HG02759 (cell line): ENCODE measurements around the gene MSH2.

ENCODE experiments used
- ATAC-seq: cut with Tn5 transposase; IDR thresholded peaks from one replicate; pipeline ENCODE4 v1.9.1; 2021; ENCODE audit warnings: mild to moderate bottlenecking, moderate library complexity; ENCODE audit not compliant: unreplicated experiment

MSH2 gene

GRCh38 chr2:47504174-47504810, 101.3 kb downstream of the MSH2 start:
- peak; percentile 26 for ATAC-seq

DNA sequence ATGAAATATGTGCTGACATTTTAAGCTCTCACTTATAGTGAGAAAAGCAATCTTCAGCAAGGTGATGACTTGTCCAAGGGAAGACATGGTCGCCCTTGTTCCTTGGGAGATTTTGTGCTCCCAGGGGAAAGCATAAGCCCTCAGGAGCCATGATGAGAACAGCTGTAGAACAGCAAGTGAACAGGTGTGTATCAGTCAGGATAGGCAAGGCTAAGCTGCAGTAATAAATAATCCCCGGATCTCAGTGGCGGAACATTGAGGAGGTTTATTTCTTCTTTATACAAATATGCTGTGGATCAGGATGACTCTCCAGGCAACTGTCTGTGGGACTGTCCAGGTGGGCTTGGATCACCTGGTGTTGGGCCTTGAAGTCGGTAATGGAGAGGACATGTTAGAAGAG, 103.1 kb downstream of the MSH2 start:
- no peak for ATAC-seq

GRCh38 chr2:47506436-47506835, 103.5 kb downstream of the MSH2 start:
- no peak for ATAC-seq

- ATAC-seq, result no peak
These were observed 105.1 kb downstream of the MSH2 start for GRCh38 chr2:47508080-47508479.

- no peak for ATAC-seq
These were observed 105.7 kb downstream of the MSH2 start for GRCh38 chr2:47508641-47509040.

DNA sequence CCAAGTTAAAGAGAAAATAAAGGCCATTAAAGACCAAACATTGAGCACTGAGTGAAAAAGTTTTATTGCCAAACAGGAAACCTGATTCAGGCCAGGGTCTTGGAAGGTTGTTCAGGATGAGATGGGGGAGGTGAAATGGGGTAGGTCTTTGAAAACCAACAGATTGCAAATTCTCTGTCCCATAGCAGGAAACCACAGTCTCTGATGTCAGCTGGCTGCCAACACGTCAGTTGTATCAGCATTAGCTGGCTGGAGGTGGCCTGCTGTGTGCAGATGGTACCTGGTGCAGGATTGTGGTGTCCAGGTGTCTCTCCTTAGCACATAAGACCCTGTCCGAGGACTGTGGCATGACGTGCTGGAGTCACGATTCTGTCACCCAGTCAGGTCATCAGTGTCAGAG, 106.3 kb downstream of the MSH2 start:
- no peak for ATAC-seq

DNA sequence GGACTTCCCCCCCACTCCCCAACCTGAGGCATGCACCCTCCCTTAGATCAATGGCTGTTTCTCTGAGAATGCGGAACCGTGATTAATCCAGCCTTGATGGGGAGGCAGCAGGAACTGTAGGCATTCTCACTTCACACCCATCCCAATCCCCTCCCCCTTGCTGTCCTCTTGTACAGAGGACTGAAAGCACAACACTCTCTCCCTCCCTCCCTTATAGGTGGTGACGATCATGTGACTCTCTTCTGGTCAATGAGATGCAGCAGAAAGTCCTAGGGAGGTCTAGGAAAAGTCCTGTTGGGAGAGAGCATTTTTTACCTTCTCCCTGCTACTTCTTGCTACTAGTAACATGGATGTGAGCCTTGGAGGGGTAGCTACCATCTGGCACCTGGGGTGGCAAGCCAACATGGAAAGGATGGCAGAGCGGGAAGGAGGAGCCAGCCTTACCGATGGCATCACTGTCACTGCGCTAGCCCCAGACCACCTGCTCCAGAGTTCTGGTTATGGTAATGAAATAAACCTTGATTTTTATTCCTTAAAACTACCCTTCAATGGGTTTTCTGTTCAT, 106.9 kb downstream of the MSH2 start:
- ATAC-seq, result no peak

- ATAC-seq, result no peak
These were observed 107.8 kb downstream of the MSH2 start for GRCh38 chr2:47510745-47511144.

DNA sequence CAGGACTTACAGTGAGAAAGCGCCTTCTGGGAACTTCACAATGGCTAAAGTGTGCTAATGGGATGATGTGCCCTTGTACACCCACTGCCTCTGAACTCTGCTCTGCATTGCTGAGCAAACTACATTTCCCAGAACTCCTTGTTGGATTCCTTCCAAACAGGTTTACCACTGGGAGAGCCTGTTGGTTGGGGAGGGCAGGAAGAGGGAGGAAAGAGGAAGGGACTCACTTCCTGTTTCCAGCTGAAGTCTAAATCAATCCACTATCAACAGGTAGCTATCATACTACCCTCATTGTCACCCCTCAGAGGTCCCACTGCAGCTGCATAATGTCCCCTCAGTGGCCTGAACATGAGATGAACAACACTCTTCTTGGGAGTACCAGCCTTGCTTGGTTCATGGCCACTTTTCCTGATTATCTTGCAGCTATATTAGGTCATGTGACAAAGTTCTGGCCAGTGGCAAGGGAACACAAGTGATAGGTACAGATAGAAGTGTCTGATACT, 109.7 kb downstream of the MSH2 start:
- no peak for ATAC-seq

DNA sequence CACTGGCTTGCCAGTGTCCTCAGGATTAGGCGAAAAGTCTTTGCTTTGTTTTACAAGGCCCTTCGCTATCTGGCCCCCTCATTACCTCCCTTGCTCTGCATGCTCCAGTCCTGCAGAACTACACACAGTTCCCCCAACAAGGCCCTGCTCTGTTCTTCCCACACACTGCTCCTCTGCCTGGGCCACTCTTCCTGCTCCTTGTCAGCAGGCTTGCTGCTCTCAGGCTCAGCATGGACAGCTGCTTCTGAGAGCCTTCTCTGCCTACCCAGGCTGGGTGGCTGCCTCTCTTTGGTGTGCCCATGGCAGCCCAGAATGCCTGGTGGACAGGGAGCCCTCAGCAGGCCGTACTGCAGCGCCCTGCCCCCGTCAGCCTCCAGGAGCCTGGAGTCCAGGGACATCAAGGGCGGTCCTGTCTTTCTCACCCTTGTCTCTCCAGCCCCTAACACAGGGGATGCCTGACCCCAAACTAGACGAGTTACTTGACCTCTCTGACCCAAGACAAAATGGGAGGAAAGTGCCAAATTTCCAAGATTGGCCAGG, 111.1 kb downstream of the MSH2 start:
- no peak for ATAC-seq

DNA sequence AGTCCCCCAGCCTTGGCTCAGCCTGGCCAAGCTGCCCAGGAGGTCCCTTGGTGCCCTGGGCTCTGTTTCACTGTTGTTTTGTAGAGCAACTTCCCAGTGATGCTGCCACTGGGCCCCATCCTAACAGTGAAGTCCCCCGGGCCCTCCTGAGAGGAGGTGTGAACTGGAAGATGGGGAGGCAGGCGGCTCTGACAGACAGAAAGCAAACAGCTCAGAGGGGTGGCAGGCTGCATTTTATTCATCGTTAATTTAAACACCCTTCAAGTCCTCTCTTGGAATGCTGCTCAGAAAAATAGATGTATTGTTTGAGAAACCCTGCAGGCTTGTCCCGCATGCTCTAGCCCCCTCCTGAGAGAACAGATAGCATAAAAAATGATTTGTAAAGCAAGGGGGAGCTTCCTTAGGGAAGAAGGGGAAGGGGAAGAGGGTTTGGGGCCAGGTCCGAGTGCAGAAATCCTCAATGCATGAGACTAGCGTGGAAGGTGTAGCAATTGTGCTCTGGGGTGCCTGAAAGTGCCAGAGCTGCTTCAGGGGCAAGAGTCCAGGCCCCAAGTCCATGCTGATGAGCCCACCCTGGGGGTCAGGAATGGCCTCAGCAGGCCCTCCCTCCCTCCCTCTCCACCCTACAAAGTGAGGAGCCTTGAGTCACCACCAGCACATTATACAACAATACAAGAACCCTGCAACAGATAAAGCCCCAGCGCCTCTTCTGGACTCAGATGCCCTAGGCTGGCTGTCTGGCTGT, 113.6 kb downstream of the MSH2 start:
- no peak for ATAC-seq

DNA sequence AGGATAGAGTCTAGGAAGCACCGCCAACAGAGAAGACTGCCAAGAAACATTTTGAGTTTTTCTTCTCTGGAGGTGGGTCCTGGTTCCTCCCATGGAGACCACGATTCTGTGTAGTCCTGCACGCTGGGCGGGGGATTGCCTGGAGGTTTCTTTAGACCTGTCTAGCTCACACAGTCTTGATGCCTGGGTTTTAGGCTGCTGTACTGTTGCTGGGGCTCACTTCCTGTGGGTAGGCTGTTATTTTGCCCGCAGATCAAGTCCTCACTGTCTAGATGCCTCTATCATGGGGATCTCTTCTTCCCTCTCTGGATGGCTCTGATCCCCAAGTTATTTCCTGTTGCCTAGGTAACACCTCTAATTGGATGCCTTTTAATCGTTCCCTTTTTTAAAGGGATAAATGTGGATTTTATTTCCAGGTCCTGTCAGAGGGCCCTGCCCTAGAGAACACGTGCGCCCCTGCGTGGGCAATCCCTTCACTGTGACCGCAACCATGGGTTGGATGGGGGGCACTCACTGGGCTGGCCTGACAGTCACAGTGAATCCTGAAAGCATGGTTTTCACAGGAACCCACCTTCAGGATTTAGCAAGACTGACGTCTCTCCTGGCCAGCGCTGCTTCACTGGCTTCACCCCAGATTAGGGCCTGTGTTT, 115.7 kb downstream of the MSH2 start:
- no peak for ATAC-seq

DNA sequence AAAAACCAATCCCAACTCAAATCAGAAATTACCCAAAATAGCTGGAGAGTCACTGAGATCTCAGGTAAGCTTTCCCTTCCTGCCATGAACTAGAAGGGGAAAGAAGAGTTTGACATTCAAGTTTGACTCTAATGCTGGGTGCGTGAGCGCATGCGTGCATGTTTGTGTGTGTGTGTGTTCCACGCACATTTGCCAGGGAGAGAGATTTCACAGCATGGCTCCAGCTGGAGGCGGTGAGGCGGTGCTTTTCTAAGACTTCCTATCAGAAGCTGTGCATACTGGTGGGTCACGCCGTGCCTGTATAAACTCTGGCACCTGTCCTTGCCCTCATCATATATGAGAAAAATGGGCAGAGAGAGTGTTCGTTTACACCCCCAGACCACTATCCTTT, 116.2 kb downstream of the MSH2 start:
- no peak for ATAC-seq

GRCh38 chr2:47519604-47520301, 116.8 kb downstream of the MSH2 start:
- no peak for ATAC-seq

DNA sequence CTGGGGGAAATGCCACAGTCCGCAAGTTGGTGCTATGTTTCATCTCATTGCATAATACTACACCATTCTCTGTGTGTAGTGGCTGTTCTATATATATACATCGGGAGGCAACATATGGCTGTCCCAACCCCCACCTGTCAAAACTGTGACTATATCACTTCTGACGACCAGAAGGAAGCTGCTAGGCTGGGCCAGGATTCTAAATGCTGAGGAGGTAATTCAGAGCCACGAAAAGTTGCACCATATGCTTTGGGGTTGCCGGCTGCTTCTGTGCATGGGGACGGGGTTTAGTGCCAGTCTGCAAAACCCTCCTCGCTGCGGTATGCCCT, 117.3 kb downstream of the MSH2 start:
- no peak for ATAC-seq

DNA sequence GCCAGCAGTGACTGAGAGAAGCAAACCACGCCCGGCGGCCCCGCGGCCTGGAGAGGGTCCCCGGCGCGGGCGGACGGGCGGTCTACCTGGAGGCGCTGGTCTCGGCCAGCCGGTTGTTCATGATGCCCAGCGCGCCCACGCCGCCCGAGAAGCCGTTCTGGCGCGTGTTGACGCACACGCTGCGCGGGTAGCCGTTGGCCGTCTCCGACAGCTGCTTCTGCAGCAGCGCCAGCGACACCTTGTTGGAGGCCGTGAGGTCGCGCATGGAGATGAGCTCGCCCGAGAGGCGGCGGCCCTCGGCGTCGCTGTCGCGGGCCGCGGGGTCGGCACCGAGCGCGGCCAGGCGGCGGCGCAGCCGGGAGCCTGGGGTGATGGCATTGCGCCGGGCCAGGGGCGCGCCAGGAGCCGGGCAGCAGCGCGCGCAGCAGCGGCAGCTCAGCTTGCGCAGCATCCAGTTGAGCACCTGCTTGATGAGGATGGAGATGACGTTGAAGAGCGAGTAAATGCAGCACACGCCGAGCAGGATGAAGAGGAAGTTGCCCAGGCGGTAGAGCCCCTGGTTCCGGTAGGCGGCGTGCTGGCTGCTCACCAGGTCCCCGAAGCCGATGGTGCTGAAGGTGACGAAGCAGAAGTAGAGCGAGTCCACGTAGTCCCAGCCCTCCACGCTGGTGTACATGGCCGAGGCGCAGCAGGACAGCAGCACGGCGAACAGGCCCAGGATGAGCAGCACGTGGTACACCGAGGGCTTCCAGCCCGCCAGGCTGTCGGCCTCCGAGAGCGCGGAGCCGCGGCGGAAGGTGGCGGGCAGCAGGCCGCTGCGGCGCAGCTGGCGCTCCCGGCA, 118.1 kb downstream of the MSH2 start:
- ATAC-seq, result peak; percentile 83

GRCh38 chr2:47521666-47522285, 118.8 kb downstream of the MSH2 start:
- no peak for ATAC-seq

GRCh38 chr2:47525167-47525566, 122.2 kb downstream of the MSH2 start:
- ATAC-seq, result no peak

DNA sequence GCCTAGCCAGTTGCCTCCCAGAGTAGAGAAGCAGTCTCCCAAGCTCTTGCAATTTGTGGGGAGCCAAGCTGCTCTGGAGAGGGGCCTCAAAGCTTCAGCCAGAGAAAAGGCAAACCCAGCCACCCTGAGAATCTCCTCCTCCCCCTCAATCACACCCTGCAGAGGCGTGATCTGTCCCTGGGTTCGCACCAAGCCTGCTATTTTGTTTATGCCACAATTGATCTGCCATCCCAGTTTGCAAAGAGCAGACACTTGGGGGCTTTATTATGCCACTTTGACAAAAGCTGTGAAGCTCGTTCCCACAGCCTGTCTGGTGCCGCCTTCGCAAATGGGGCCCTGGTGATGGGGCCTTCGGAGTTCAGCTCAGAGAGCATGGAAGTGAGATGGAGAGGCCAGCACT, 125.5 kb downstream of the MSH2 start:
- no peak for ATAC-seq

- ATAC-seq, result no peak
These were observed 125.9 kb downstream of the MSH2 start for GRCh38 chr2:47528874-47529273.
